AG04449 (cell line): ENCODE results near the gene UBE2J1.

Source experiments
- CTCF ChIA-PET: fragments of 350-600 bp; formaldehyde crosslinking; extraction: SDS; loops from one replicate; lab custom pipeline; 2021; ENCODE audit warnings: antibody characterized with exemption; lab: Yijun Ruan, JAX
- POLR2A ChIA-PET: fragments of 400-600, 350-600 bp; formaldehyde crosslinking; extraction: SDS; loops from one replicate; lab custom pipeline; 2020; ENCODE audit warnings: antibody characterized with exemption, inconsistent platforms; lab: Yijun Ruan, JAX
- DNase-seq: peaks from one replicate; pipeline ENCODE4 v3.0.0-alpha.2; 2010; ENCODE audit warnings: low read depth, low spot score
- H3K4me3 ChIP-seq: 2 replicates; pipeline ENCODE4 v1.5.1; 2011; ENCODE audit warnings: low read depth, mild to moderate bottlenecking, control low read depth, low read length
- TF ChIP-seq, protein P1 (sequence below): IDR thresholded peaks from one replicate; pipeline ENCODE4 v1.5.1; 2011; ENCODE audit warnings: mild to moderate bottlenecking, moderate library complexity, low read length, control low read depth, inconsistent platforms; ENCODE audit not compliant: insufficient read depth; ENCODE audit errors: missing control alignments

The UBE2J1 gene

DNA sequence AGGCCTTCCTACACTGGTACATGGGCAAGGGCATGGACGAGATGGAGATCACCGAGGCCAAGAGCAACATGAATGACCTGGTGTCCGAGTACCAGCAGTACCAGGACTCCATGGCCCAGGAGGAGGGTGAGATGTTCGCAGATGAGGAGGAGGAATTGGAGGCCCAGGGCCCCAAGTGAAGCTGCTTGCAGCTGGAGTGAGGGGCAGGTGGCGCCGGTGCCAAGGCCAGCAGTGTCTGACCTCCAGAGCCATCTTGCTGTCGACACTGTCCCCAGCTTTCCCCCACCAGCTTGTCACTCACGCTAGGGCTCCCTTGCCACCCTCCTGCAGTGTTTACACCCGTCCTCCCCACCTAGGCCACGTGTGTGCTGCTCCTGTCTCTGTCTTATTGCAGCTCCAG, 49.6 kb downstream of the UBE2J1 start:
- H3K4me3 ChIP-seq: no peak overlapping the region
- CTCF ChIA-PET: interaction anchor here (1.0 to 1.4 kb wide), 4 partner anchors 9 to 320 kb away, joined by 3 to 4 read pairs (median 3); no protein-coding TSS in a partner anchor
- POLR2A ChIA-PET: no interaction called here
- TF ChIP-seq, protein P1, sequence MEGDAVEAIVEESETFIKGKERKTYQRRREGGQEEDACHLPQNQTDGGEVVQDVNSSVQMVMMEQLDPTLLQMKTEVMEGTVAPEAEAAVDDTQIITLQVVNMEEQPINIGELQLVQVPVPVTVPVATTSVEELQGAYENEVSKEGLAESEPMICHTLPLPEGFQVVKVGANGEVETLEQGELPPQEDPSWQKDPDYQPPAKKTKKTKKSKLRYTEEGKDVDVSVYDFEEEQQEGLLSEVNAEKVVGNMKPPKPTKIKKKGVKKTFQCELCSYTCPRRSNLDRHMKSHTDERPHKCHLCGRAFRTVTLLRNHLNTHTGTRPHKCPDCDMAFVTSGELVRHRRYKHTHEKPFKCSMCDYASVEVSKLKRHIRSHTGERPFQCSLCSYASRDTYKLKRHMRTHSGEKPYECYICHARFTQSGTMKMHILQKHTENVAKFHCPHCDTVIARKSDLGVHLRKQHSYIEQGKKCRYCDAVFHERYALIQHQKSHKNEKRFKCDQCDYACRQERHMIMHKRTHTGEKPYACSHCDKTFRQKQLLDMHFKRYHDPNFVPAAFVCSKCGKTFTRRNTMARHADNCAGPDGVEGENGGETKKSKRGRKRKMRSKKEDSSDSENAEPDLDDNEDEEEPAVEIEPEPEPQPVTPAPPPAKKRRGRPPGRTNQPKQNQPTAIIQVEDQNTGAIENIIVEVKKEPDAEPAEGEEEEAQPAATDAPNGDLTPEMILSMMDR: no peak
- DNase-seq: no peak

DNA sequence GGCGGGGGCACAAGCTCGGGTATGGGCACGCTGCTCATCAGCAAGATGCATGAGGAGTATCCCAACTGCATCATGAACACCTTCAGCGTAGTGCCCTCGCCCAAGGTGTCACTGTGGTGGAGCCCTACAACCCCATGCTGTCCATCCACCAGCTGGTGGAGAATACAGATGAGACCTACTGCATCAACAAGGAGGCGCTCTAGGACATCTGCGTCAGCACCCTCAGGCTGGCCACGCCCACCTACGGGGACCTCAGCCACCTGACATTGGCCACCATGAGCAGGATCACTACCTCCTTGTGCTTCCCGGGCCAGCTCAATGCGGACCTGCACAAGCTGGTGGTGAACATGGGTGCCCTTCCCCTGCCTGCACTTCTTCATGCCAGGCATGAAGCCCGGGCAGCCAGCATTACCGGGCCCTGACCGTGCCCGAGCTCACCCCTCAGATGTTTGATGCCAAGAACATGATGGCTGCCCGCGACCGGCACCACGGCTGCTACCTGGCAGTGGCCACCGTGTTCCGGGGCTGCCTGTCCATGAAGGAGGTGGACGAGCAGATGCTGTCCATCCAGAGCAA, 50.2 kb downstream of the UBE2J1 start:
- CTCF ChIA-PET: interaction anchor here (1.0 to 1.4 kb wide), 3 partner anchors 10 to 307 kb away, joined by 3 to 4 read pairs (median 3); no protein-coding TSS in a partner anchor
- TF ChIP-seq, protein P1: no peak
- POLR2A ChIA-PET: no interaction called here

DNA sequence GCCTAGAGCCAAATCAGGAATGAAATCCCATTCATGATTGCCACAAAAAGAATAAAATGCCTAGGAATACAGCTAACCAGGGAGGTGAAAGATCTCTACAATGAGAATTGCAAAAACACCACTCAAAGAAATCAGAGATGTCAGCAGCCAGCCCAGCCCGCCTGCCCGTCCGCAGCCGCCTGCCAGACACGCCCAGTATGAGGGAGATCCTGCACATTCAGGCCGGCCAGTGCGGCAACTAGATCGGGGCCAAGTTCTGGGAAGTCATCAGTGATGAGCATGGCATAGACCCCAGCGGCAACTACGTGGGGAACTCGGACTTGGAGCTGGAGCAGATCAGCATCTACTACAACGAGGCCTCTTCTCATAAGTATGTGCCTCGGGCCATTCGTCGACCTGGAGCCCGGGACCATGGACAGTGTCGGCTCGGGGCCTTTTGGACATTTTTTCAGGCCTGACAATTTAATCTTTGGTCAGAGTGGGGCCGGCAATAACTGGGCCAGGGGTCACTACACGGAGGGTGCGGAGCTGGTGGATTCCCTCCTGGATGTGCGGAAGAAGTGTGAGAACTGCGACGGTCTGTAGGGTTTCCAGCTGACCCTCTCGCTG, 50.8 kb downstream of the UBE2J1 start:
- no peak overlapping the region for H3K4me3 ChIP-seq
- ChIA-PET CTCF (interaction anchor here (1.0 to 1.4 kb wide), 4 partner anchors 9 to 308 kb away, joined by 3 to 4 read pairs (median 3); no protein-coding TSS in a partner anchor), POLR2A (no interaction called here)
- TF ChIP-seq, protein P1: no peak
- DNase-seq: no peak

More for the DNA sequence above, 50.2 kb downstream of the UBE2J1 start:
- H3K4me3 ChIP-seq: no peak overlapping the region
- no peak for DNase-seq

DNA sequence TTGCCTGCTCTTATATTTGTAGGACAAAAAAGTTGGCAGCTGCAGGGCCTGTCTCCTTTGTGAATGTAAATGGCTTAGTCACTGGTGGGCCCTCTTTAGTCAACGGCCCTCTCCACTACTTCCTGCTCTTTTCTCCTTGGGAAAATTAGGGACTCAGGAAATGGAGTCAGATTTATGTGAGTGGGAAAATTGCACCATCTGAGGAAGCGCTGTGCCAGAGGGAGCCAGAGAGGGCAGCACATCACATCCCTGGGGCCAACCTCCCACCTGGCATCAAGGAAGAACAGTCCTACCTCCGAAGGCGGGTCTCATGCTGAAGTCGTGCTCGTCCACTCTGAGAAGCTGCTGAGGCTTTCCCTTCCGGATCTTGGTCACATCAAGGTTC, 53.1 kb downstream of the UBE2J1 start:
- CTCF ChIA-PET: no interaction called here
- DNase-seq: no peak
- TF ChIP-seq, protein P1: peak; percentile 6
- H3K4me3 ChIP-seq: no peak overlapping the region
- POLR2A ChIA-PET: no interaction called here

DNA sequence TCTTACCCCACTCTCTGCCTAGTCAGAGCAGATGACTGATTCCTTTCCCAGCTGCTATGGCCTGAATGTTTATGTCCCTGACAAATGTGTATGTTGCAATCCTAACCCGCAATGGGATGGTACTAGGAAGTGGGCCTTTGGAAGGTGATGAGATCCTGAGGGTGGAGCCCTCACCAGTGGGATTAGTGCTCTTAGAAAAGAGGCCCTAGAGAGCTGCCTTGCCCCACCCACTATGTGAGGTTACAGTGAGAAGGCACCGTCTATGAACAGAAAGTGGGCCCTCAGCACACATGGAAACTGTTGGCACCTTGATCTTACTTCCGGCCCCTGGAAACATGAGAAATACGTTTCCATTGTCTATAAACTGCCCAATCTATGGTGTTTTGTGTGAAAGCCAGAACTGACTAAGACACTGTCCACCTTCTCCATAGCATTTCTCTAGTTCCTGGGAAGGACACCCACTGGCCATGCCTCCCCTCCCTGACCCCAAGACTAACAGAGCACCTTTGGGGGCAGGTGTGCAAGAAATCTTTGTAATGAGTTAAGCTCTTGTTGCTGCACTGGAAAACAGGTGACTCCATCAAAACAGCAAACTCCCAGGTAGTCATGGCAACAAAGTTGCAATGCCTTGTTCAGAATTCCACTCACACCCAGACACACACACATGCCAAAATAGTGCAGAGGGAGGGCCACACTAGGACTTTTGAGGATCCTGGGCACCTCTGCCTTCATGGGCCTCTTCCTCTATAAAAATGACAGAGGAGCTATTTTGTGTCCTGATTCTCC, 53.6 kb downstream of the UBE2J1 start:
- DNase-seq: no peak
- ChIA-PET POLR2A (no interaction called here), CTCF (no interaction called here)
- H3K4me3 ChIP-seq: no peak overlapping the region
- TF ChIP-seq, protein P1: no peak
